ENCODE results near the gene TMEM108. TPM values are rescaled to one million over a fixed set of nuclear protein-coding genes. Genes with fewer than 3 reads are reported as not detected.

TMEM108 gene
- total and polyA plus RNA-seq, 2 donors (not counting 1 experiment from before 2014, with no cell fraction given) = 0.10 to 0.17 TPM

GRCh38 chr3:133137042-133137996, 99.1 kb downstream of the TMEM108 start:
- Histone ChIP-seq H3K27me3 (ENCODE audit: control insufficient read depth, insufficient read depth, low read length) (peaks cover 1% of the 10 kb centered on the region), H3K9me3 (ENCODE audit: control insufficient read depth, insufficient read depth, low read depth, low read length) (no peaks in the 10 kb centered on the region), H3K79me2 (ENCODE audit: control insufficient read depth, insufficient read depth, low read length) (no peaks in the 10 kb centered on the region), H3K4me1 (ENCODE audit: control insufficient read depth, extremely low read depth, insufficient read depth, low read length) (no peaks in the 10 kb centered on the region), H3K4me3 (replicated peaks in 1 of 4; ENCODE audit: control extremely low read depth in 1 of 4, insufficient read depth in 1 of 4, low read depth in 3 of 4, low read length in 4 of 4) (no peak overlapping the region), H3K9ac (ENCODE audit: insufficient read depth, low read length) (no peak overlapping the region), H4K20me1 (ENCODE audit: control insufficient read depth, extremely low read depth, insufficient read depth, low read length) (no peaks in the 10 kb centered on the region), H3K36me3 (ENCODE audit: control insufficient read depth, insufficient read depth, low read length) (no peaks in the 10 kb centered on the region), H3K4me2 (ENCODE audit: extremely low read depth, insufficient read depth, low read length) (no peak overlapping the region), H3K27ac (ENCODE audit: insufficient read depth, low read length) (no peak overlapping the region), H2AFZ (ENCODE audit: low read length) (no peak overlapping the region)
- DNase-seq (ENCODE audit: low read depth in 2 of 2) = no peak
- TF ChIP-seq, protein P1, sequence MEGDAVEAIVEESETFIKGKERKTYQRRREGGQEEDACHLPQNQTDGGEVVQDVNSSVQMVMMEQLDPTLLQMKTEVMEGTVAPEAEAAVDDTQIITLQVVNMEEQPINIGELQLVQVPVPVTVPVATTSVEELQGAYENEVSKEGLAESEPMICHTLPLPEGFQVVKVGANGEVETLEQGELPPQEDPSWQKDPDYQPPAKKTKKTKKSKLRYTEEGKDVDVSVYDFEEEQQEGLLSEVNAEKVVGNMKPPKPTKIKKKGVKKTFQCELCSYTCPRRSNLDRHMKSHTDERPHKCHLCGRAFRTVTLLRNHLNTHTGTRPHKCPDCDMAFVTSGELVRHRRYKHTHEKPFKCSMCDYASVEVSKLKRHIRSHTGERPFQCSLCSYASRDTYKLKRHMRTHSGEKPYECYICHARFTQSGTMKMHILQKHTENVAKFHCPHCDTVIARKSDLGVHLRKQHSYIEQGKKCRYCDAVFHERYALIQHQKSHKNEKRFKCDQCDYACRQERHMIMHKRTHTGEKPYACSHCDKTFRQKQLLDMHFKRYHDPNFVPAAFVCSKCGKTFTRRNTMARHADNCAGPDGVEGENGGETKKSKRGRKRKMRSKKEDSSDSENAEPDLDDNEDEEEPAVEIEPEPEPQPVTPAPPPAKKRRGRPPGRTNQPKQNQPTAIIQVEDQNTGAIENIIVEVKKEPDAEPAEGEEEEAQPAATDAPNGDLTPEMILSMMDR (conservative IDR thresholded peaks at IDR 0.05 in 1 of 2, IDR thresholded peaks at IDR 0.05 in 1 of 2; ENCODE audit: low read depth in 1 of 2, low read length in 2 of 2) = no peak
- TF ChIP-seq EZH2 (IDR thresholded peaks at IDR 0.05; ENCODE audit: low read length, missing control alignments) = no peak

GRCh38 chr3:133138017-133138416, 99.8 kb downstream of the TMEM108 start:
- TF ChIP-seq, protein P1 (conservative IDR thresholded peaks at IDR 0.05 in 1 of 2, IDR thresholded peaks at IDR 0.05 in 1 of 2; ENCODE audit: low read depth in 1 of 2, low read length in 2 of 2) = no peak
- no peak for TF ChIP-seq EZH2 (IDR thresholded peaks at IDR 0.05; ENCODE audit: low read length, missing control alignments)
- Histone ChIP-seq H3K4me1 (ENCODE audit: control insufficient read depth, extremely low read depth, insufficient read depth, low read length) (no peaks in the 10 kb centered on the region), H4K20me1 (ENCODE audit: control insufficient read depth, extremely low read depth, insufficient read depth, low read length) (no peaks in the 10 kb centered on the region), H3K27ac (ENCODE audit: insufficient read depth, low read length) (no peak overlapping the region), H3K4me2 (ENCODE audit: extremely low read depth, insufficient read depth, low read length) (no peak overlapping the region), H2AFZ (ENCODE audit: low read length) (no peak overlapping the region), H3K4me3 (replicated peaks in 1 of 4; ENCODE audit: control extremely low read depth in 1 of 4, insufficient read depth in 1 of 4, low read depth in 3 of 4, low read length in 4 of 4) (no peak overlapping the region), H3K27me3 (ENCODE audit: control insufficient read depth, insufficient read depth, low read length) (peaks cover 2% of the 10 kb centered on the region), H3K9ac (ENCODE audit: insufficient read depth, low read length) (no peak overlapping the region), H3K36me3 (ENCODE audit: control insufficient read depth, insufficient read depth, low read length) (no peaks in the 10 kb centered on the region), H3K79me2 (ENCODE audit: control insufficient read depth, insufficient read depth, low read length) (no peaks in the 10 kb centered on the region), H3K9me3 (ENCODE audit: control insufficient read depth, insufficient read depth, low read depth, low read length) (no peaks in the 10 kb centered on the region)
- DNase-seq (ENCODE audit: low read depth in 2 of 2) = no peak

DNA sequence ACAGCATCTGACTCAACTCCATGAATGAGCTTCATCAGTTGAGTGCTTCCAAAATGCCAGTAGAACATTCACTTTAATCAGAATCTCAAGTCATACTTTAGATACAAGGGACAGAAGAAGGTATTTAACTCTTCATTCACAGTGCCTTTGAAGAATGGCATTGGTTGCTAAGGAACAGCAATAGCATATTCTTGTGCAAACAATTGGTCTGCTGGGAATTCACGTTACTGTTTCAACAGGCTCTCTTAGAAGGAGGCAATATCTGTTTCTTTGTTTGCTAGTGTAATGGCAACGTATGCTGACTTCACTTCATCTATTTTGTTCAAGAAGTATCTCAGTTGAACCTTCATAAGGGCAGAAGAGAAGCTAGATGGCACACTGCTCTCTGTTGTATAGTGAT, 113.9 kb downstream of the TMEM108 start:
- H3K4me3 ChIP-seq (replicated peaks in 1 of 4; ENCODE audit: control extremely low read depth in 1 of 4, insufficient read depth in 1 of 4, low read depth in 3 of 4, low read length in 4 of 4) = no peak overlapping the region
- no peaks in the 10 kb centered on the region for H3K27me3 ChIP-seq (ENCODE audit: control insufficient read depth, insufficient read depth, low read length)

More for the DNA sequence above, 113.9 kb downstream of the TMEM108 start:
- Histone ChIP-seq H3K9me3 (ENCODE audit: control insufficient read depth, insufficient read depth, low read depth, low read length) (no peaks in the 10 kb centered on the region), H3K27ac (ENCODE audit: insufficient read depth, low read length) (no peak overlapping the region), H3K79me2 (ENCODE audit: control insufficient read depth, insufficient read depth, low read length) (no peaks in the 10 kb centered on the region), H4K20me1 (ENCODE audit: control insufficient read depth, extremely low read depth, insufficient read depth, low read length) (no peaks in the 10 kb centered on the region), H3K4me2 (ENCODE audit: extremely low read depth, insufficient read depth, low read length) (no peak overlapping the region), H3K9ac (ENCODE audit: insufficient read depth, low read length) (no peak overlapping the region), H3K36me3 (ENCODE audit: control insufficient read depth, insufficient read depth, low read length) (no peaks in the 10 kb centered on the region), H3K4me1 (ENCODE audit: control insufficient read depth, extremely low read depth, insufficient read depth, low read length) (no peaks in the 10 kb centered on the region), H2AFZ (ENCODE audit: low read length) (no peak overlapping the region)
- TF ChIP-seq, protein P1 (conservative IDR thresholded peaks at IDR 0.05 in 1 of 2, IDR thresholded peaks at IDR 0.05 in 1 of 2; ENCODE audit: low read depth in 1 of 2, low read length in 2 of 2) = no peak
- no peak for TF ChIP-seq EZH2 (IDR thresholded peaks at IDR 0.05; ENCODE audit: low read length, missing control alignments)
- no peak for DNase-seq (ENCODE audit: low read depth in 2 of 2)
